Transverse colon (tissue), 4 donors: ENCODE measurements around the gene PRCC. TPM values are rescaled to one million over a fixed set of nuclear protein-coding genes. Genes with fewer than 3 reads are reported as not detected.
A peak's percentile ranks its signal among the peaks of the same experiment; 100 is the strongest.

ENCODE experiments used
- DNase-seq: peaks from one replicate; pipeline ENCODE4 v3.0.0-alpha.2; 2019
- H3K27ac ChIP-seq, 4 donors: fragments of 200-600 bp; sonication (generic); 2 replicates each; pipeline ENCODE4 v1.5.1; 2016 to 2018; ENCODE audit warnings: inconsistent platforms in 4 of 4
- H3K27me3 ChIP-seq: fragments of 200-600 bp; sonication (generic); 2 replicates; pipeline ENCODE4 v1.5.1; 2017; ENCODE audit warnings: inconsistent platforms
- H3K36me3 ChIP-seq, 4 donors: fragments of 200-600 bp; sonication (generic); 2 replicates each; pipeline ENCODE4 v1.5.1; 2017 to 2019; ENCODE audit warnings: inconsistent platforms in 4 of 4
- H3K4me1 ChIP-seq, 4 donors: fragments of 200-600 bp; sonication (generic); 2 replicates each; pipeline ENCODE4 v1.5.1; 2017 to 2020; ENCODE audit warnings: inconsistent platforms in 4 of 4
- H3K4me3 ChIP-seq, 4 donors: fragments of 200-600 bp; sonication (generic); 1 replicate in 1 of 4; 2 replicates in 3 of 4; pipeline versions ENCODE4 v1.5.1 to v1.6.1; 2017 to 2019; ENCODE audit warnings: inconsistent platforms in 4 of 4
- H3K9me3 ChIP-seq, 2 donors: fragments of 200-600 bp; sonication (generic); 2 replicates each; pipeline ENCODE4 v1.5.1; 2017 to 2019; ENCODE audit warnings: inconsistent platforms in 2 of 2
- EP300 ChIP-seq: sonication (generic); formaldehyde crosslinking; IDR thresholded peaks from one replicate; pipeline ENCODE4 v1.6.1; 2017; ENCODE audit warnings: antibody characterized with exemption, low read depth
- POLR2A ChIP-seq: fragments of 450-650 bp; IDR thresholded peaks from one replicate; pipeline ENCODE4 v1.6.1; 2016; ENCODE audit warnings: antibody characterized with exemption, mild to moderate bottlenecking, moderate library complexity
- POLR2AphosphoS5 ChIP-seq, 3 donors: sonication (generic); formaldehyde crosslinking; IDR thresholded peaks; one replicate each; pipeline ENCODE4 v1.6.1; 2016; ENCODE audit warnings: antibody characterized with exemption in 3 of 3
- WGBS, 2 donors: methylation state at CpG; one replicate each; pipeline ENCODE4 v1.1.5; 2018; ENCODE audit warnings: low coverage in 1 of 2; 5-methylcytosine and 5-hydroxymethylcytosine counted together
- in situ Hi-C, 4 donors: fragments of 200-750 bp; cut with MboI; loops; one replicate each; pipeline versions ENCODE4 v1.15.0 to v1.15.1; 2017; ENCODE audit warnings: low sequenced_read_pairs in 3 of 4, low pct_ligation_motif_present in 1 of 4, low pct_unique_long_range_greater_than_20kb in 1 of 4
- intact Hi-C: fragments of 100-400 bp; cut with DNase I; formaldehyde crosslinking; loops from one replicate; pipeline ENCODE4 v1.15.1; 2023; ENCODE audit warnings: low total_unique reads
- total RNA-seq, 4 donors: library from RNA; depleted of rRNA; stranded (reverse); fragments of >200 nt; gene quantifications; one replicate each; pipeline ENCODE4 v1.1.0, GENCODE V29; 2016
- TF ChIP-seq, protein P1 (sequence below), 5 experiments: fragments of 200-600 bp in 3 of 5; fragments of 450-650 bp in 2 of 5; sonication (generic) in 3 of 5; IDR thresholded peaks; 1 replicate in 2 of 5; 2 replicates in 3 of 5; pipeline ENCODE4 v1.5.1; 2016 to 2017; ENCODE audit warnings: antibody characterized with exemption in 5 of 5, inconsistent platforms in 3 of 5, mild to moderate bottlenecking in 2 of 5, moderate library complexity in 1 of 5

The PRCC gene
- total RNA-seq, 4 donors from 2014 or later: 15.1 to 69.9 (median 39.4) TPM

DNA sequence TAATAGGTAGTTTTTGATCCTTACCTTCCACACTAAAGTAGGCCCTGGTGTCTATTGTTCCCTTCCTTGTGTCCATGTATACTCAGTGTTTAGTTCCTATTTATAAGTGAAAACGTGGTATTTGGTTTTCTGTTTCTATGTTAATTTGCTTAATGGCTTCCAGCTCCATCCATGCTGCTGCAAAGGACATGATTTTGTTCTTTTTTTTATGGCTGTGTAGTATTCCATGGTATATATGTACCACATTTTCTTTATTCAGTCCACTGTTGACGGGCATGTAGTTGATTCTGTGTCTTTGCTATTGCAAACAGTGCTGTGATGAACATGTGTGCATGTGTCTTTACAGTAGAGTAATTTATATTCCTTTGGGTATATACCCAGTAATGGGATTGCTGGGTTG, 20.8 kb downstream of the PRCC start:
- intact Hi-C loops: no loop called here

DNA sequence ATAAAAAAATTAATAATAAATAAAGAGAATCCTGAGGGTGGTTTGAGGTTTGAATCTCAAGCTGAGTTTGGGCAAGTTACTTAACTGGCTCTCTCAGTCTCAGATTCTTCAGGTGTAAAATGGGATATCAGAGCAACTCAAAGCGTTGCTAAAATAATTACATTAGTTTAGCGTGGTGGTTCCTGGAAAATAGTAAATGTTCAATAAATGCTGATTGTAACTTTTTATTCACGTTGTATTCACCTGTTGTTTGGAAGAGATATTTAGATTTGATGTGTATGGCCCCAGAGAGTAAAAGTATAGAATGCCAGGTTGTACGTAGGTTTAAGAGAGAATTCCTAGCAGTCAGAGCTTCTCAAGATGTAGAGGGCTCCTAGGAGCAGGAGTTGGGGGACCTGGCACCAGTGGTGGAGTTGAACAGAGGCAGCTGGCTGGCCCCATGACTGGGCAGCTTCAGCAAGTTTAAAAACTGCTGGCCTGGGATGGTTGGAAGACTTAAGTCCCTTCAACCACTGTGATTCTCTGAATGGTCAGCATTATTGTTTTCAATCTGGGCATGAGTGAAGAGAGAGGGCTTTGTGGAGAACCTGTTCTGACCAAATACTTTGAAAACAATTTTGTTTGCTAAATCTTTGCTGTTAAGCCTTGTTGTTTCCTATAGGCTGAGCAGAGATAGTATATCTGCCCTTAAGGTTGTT, 22.4 kb downstream of the PRCC start:
- no peaks in the 10 kb centered on the region for H3K4me1 ChIP-seq
- no peaks in the 10 kb centered on the region for H3K27me3 ChIP-seq
- no peak overlapping the region for H3K27ac ChIP-seq
- 78 to 82% methylated on average over 4 of the region's 4 CpGs for WGBS, 2 donors
- H3K4me3 ChIP-seq: no peak overlapping the region
- TF ChIP-seq EP300: no peak
- TF ChIP-seq, protein P1, sequence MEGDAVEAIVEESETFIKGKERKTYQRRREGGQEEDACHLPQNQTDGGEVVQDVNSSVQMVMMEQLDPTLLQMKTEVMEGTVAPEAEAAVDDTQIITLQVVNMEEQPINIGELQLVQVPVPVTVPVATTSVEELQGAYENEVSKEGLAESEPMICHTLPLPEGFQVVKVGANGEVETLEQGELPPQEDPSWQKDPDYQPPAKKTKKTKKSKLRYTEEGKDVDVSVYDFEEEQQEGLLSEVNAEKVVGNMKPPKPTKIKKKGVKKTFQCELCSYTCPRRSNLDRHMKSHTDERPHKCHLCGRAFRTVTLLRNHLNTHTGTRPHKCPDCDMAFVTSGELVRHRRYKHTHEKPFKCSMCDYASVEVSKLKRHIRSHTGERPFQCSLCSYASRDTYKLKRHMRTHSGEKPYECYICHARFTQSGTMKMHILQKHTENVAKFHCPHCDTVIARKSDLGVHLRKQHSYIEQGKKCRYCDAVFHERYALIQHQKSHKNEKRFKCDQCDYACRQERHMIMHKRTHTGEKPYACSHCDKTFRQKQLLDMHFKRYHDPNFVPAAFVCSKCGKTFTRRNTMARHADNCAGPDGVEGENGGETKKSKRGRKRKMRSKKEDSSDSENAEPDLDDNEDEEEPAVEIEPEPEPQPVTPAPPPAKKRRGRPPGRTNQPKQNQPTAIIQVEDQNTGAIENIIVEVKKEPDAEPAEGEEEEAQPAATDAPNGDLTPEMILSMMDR (IDR thresholded peaks at IDR 0.05): no peak
- TF ChIP-seq POLR2AphosphoS5 (IDR thresholded peaks at IDR 0.05): no peak
- TF ChIP-seq POLR2A: no peak
- intact Hi-C loops: no loop called here
- DNase-seq: no peak
- H3K36me3 ChIP-seq: peaks cover 0 to 59% (median 24%) of the 10 kb centered on the region in 4 donors
- no peaks in the 10 kb centered on the region for H3K9me3 ChIP-seq
- in situ Hi-C loops: no loop called here

More for the DNA sequence above, 20.8 kb downstream of the PRCC start:
- DNase-seq: no peak
- 90% methylated on average over 1 to 2 of the region's 2 CpGs for WGBS, 2 donors
- TF ChIP-seq POLR2AphosphoS5 (IDR thresholded peaks at IDR 0.05): no peak
- no peaks in the 10 kb centered on the region for H3K9me3 ChIP-seq
- H3K4me3 ChIP-seq: no peak overlapping the region
- H3K4me1 ChIP-seq: no peaks in the 10 kb centered on the region
- no peak overlapping the region for H3K27ac ChIP-seq
- peaks cover 0 to 52% (median 25%) of the 10 kb centered on the region in 4 donors for H3K36me3 ChIP-seq
- no peaks in the 10 kb centered on the region for H3K27me3 ChIP-seq
- in situ Hi-C loops: no loop called here

DNA sequence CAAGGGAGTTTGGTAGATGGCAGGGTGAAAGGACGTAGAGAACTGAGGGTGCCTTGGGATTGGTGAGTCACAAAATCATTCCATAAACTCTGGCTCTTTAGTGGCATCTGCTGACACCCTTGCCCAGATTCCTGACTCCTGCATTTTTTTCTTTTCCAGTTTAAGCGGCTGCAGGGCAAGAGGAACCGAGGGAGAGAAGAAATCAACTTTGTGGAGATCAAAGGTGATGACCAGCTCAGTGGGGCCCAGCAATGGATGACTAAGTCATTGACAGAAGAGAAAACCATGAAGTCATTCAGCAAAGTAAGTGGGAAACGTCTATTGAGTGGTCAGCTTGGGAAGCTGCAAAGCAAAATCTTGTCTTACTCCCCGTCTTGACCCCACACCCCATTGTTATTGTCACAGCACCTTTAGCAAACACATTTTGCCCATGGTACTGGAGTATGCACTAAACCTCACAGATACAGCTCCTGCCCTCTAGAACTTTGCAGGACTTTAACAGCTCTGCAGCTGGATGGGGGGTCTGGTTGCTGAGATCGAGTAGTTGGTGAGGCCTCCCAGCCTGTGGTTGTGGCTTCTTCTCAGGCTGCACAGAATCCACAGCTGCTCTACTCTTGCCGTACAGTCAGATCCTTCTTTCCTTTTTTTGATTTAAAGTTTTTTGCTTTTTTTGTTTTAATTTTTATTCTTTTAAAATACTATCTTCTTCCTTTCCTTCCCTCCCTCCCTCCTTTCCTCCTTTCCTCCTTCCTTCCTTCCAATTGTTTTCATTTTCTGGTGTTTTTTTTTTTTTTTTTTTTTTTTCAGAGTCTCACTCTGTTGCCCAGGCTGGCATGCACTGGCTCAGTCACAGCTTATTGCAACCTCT, 27.4 kb downstream of the PRCC start:
- no peak overlapping the region for H3K4me3 ChIP-seq
- H3K36me3 ChIP-seq: peaks cover 0 to 79% (median 36%) of the 10 kb centered on the region in 4 donors
- H3K27ac ChIP-seq: no peak overlapping the region
- no peak for DNase-seq
- no peaks in the 10 kb centered on the region for H3K9me3 ChIP-seq
- WGBS, 2 donors: 74 to 86% methylated on average over 6 to 7 of the region's 7 CpGs
- H3K27me3 ChIP-seq: no peaks in the 10 kb centered on the region
- TF ChIP-seq POLR2A (no peak), EP300 (no peak), POLR2AphosphoS5 (IDR thresholded peaks at IDR 0.05) (no peak)
- TF ChIP-seq, protein P1 (IDR thresholded peaks at IDR 0.05): no peak
- H3K4me1 ChIP-seq: no peaks in the 10 kb centered on the region
- intact Hi-C loops: no loop called here
- in situ Hi-C loops: no loop called here

DNA sequence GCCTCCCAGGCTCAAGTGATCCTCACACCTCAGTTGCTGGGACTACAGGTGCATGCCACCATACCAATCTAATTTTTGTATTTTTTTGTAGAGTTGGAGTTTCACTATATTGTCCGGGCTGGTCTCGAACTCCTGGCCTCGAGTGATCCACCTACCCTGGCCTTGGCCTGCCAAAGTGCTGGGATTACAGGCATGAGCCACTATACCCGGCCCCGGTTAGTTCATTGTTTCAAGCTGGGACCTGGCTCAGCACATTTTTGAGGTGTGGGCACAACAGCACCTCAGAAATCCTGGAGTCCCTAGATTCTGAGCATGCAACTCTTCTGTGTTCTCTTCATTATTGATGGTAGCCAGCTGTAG, 28.0 kb downstream of the PRCC start:
- Histone ChIP-seq H3K4me1 (no peaks in the 10 kb centered on the region), H3K36me3 (peaks cover 0 to 82% (median 38%) of the 10 kb centered on the region in 4 donors), H3K27me3 (no peaks in the 10 kb centered on the region), H3K9me3 (no peaks in the 10 kb centered on the region), H3K4me3 (no peak overlapping the region), H3K27ac (peak overlapping the region in 1 of 4 donors; percentile 41)
- intact Hi-C loops (no loop called here), in situ Hi-C loops (no loop called here)
- DNase-seq: no peak
- TF ChIP-seq POLR2A: no peak
- no peak for TF ChIP-seq EP300
- TF ChIP-seq, protein P1 (IDR thresholded peaks at IDR 0.05): no peak
- no peak for TF ChIP-seq POLR2AphosphoS5 (IDR thresholded peaks at IDR 0.05)
- 92 to 93% methylated on average over 5 of the region's 5 CpGs for WGBS, 2 donors
